ENCODE data around the gene KRTAP10-7. TPM values are rescaled to one million over a fixed set of nuclear protein-coding genes. Genes with fewer than 3 reads are reported as not detected.
"Not testable (repeated sequence)": the region's sequence is repeated elsewhere in the genome, so short reads cannot be mapped to it uniquely, and the experiment has no call there.

KRTAP10-7 gene
- polyA plus RNA-seq, 4 donors: not detected

- Histone ChIP-seq H3K36me3 (ENCODE audit: control insufficient read depth in 3 of 3, insufficient read depth in 2 of 3, low read depth in 1 of 3, low read length in 3 of 3) (no peaks in the 10 kb centered on the region), H3K4me3 (ENCODE audit: low read depth in 1 of 3, low read length in 3 of 3) (no peak overlapping the region), H3K4me1 (ENCODE audit: control insufficient read depth in 3 of 3, insufficient read depth in 2 of 3, low read depth in 1 of 3, low read length in 2 of 3) (no peaks in the 10 kb centered on the region), H3K27ac (ENCODE audit: low read depth in 1 of 3, low read length in 2 of 3) (no peak overlapping the region), H3K27me3 (ENCODE audit: control insufficient read depth in 3 of 3, insufficient read depth in 3 of 3, low read length in 3 of 3) (peaks cover 0 to 8% (median under 1%) of the 10 kb centered on the region in 3 donors), H3K9me3 (ENCODE audit: control insufficient read depth in 2 of 2, insufficient read depth in 1 of 2, low read depth in 1 of 2, low read length in 1 of 2) (peaks cover 0 to 3% of the 10 kb centered on the region in 2 donors)
- WGBS, 3 donors: 71 to 75% (median 75%) methylated on average over 11 of the region's 11 CpGs
- DNase-seq: no peak
- no peak for FAIRE-seq
Observed at GRCh38 chr21:44598061-44598460, 2.3 kb upstream of the KRTAP10-7 start.

GRCh38 chr21:44599264-44600029, 950 bp upstream of the KRTAP10-7 start:
- Histone ChIP-seq H3K36me3 (ENCODE audit: control insufficient read depth in 3 of 3, insufficient read depth in 2 of 3, low read depth in 1 of 3, low read length in 3 of 3) (no peaks in the 10 kb centered on the region), H3K27me3 (ENCODE audit: control insufficient read depth in 3 of 3, insufficient read depth in 3 of 3, low read length in 3 of 3) (peaks cover 0 to 12% (median 0%) of the 10 kb centered on the region in 3 donors), H3K9me3 (ENCODE audit: control insufficient read depth in 2 of 2, insufficient read depth in 1 of 2, low read depth in 1 of 2, low read length in 1 of 2) (peaks cover 0 to 8% of the 10 kb centered on the region in 2 donors), H3K4me3 (ENCODE audit: low read depth in 1 of 3, low read length in 3 of 3) (no peak overlapping the region), H3K4me1 (ENCODE audit: control insufficient read depth in 3 of 3, insufficient read depth in 2 of 3, low read depth in 1 of 3, low read length in 2 of 3) (no peaks in the 10 kb centered on the region), H3K27ac (ENCODE audit: low read depth in 1 of 3, low read length in 2 of 3) (no peak overlapping the region)
- DNase-seq (no peak), FAIRE-seq (no peak)
- WGBS, 3 donors: 81 to 91% (median 82%) methylated on average over 8 of the region's 8 CpGs

GRCh38 chr21:44601091-44601490, 694 bp downstream of the KRTAP10-7 start:
- not testable (repeated sequence) for H3K4me3 ChIP-seq (ENCODE audit: low read depth in 1 of 3, low read length in 3 of 3); H3K36me3 ChIP-seq (ENCODE audit: control insufficient read depth in 3 of 3, insufficient read depth in 2 of 3, low read depth in 1 of 3, low read length in 3 of 3); H3K9me3 ChIP-seq (ENCODE audit: control insufficient read depth in 2 of 2, insufficient read depth in 1 of 2, low read depth in 1 of 2, low read length in 1 of 2); H3K27ac ChIP-seq (ENCODE audit: low read depth in 1 of 3, low read length in 2 of 3); H3K4me1 ChIP-seq (ENCODE audit: control insufficient read depth in 3 of 3, insufficient read depth in 2 of 3, low read depth in 1 of 3, low read length in 2 of 3); DNase-seq; FAIRE-seq
- 51 to 65% (median 54%) methylated on average over 10 of the region's 10 CpGs for WGBS, 3 donors
- peaks cover 0 to 12% (median 0%) of the 10 kb centered on the region in 3 donors for H3K27me3 ChIP-seq (ENCODE audit: control insufficient read depth in 3 of 3, insufficient read depth in 3 of 3, low read length in 3 of 3)

GRCh38 chr21:44601596-44602462, 1.4 kb downstream of the KRTAP10-7 start:
- DNase-seq (no peak), FAIRE-seq (no peak)
- Histone ChIP-seq H3K27me3 (ENCODE audit: control insufficient read depth in 3 of 3, insufficient read depth in 3 of 3, low read length in 3 of 3) (peaks cover 0 to 12% (median 0%) of the 10 kb centered on the region in 3 donors), H3K36me3 (ENCODE audit: control insufficient read depth in 3 of 3, insufficient read depth in 2 of 3, low read depth in 1 of 3, low read length in 3 of 3) (no peaks in the 10 kb centered on the region), H3K9me3 (ENCODE audit: control insufficient read depth in 2 of 2, insufficient read depth in 1 of 2, low read depth in 1 of 2, low read length in 1 of 2) (peaks cover 0 to 8% of the 10 kb centered on the region in 2 donors), H3K4me1 (ENCODE audit: control insufficient read depth in 3 of 3, insufficient read depth in 2 of 3, low read depth in 1 of 3, low read length in 2 of 3) (no peaks in the 10 kb centered on the region), H3K4me3 (ENCODE audit: low read depth in 1 of 3, low read length in 3 of 3) (no peak overlapping the region), H3K27ac (ENCODE audit: low read depth in 1 of 3, low read length in 2 of 3) (no peak overlapping the region)
- WGBS, 3 donors: 66 to 78% (median 72%) methylated on average over 22 to 23 of the region's 23 CpGs

- DNase-seq (no peak), FAIRE-seq (no peak)
- Histone ChIP-seq H3K4me3 (ENCODE audit: low read depth in 1 of 3, low read length in 3 of 3) (no peak overlapping the region), H3K4me1 (ENCODE audit: control insufficient read depth in 3 of 3, insufficient read depth in 2 of 3, low read depth in 1 of 3, low read length in 2 of 3) (no peaks in the 10 kb centered on the region), H3K9me3 (ENCODE audit: control insufficient read depth in 2 of 2, insufficient read depth in 1 of 2, low read depth in 1 of 2, low read length in 1 of 2) (peaks cover 0 to 8% of the 10 kb centered on the region in 2 donors), H3K27ac (ENCODE audit: low read depth in 1 of 3, low read length in 2 of 3) (no peak overlapping the region), H3K27me3 (ENCODE audit: control insufficient read depth in 3 of 3, insufficient read depth in 3 of 3, low read length in 3 of 3) (peaks cover 0 to 12% (median 0%) of the 10 kb centered on the region in 3 donors), H3K36me3 (ENCODE audit: control insufficient read depth in 3 of 3, insufficient read depth in 2 of 3, low read depth in 1 of 3, low read length in 3 of 3) (no peaks in the 10 kb centered on the region)
- WGBS, 3 donors: 60 to 80% (median 68%) methylated on average over 15 to 21 of the region's 21 CpGs
Observed at GRCh38 chr21:44602463-44602850, 2.1 kb downstream of the KRTAP10-7 start.

GRCh38 chr21:44603109-44603875, 2.9 kb downstream of the KRTAP10-7 start:
- no peak overlapping the region for H3K4me3 ChIP-seq (ENCODE audit: low read depth in 1 of 3, low read length in 3 of 3)
- H3K27me3 ChIP-seq (ENCODE audit: control insufficient read depth in 3 of 3, insufficient read depth in 3 of 3, low read length in 3 of 3): peaks cover 0 to 12% (median 0%) of the 10 kb centered on the region in 3 donors
- FAIRE-seq: no peak
- no peak overlapping the region for H3K27ac ChIP-seq (ENCODE audit: low read depth in 1 of 3, low read length in 2 of 3)
- no peaks in the 10 kb centered on the region for H3K4me1 ChIP-seq (ENCODE audit: control insufficient read depth in 3 of 3, insufficient read depth in 2 of 3, low read depth in 1 of 3, low read length in 2 of 3)
- no peaks in the 10 kb centered on the region for H3K36me3 ChIP-seq (ENCODE audit: control insufficient read depth in 3 of 3, insufficient read depth in 2 of 3, low read depth in 1 of 3, low read length in 3 of 3)
- WGBS, 3 donors: 41 to 58% (median 45%) methylated on average over 17 of the region's 17 CpGs
- peaks cover 0 to 8% of the 10 kb centered on the region in 2 donors for H3K9me3 ChIP-seq (ENCODE audit: control insufficient read depth in 2 of 2, insufficient read depth in 1 of 2, low read depth in 1 of 2, low read length in 1 of 2)
- DNase-seq: no peak

GRCh38 chr21:44603911-44604310, 3.5 kb downstream of the KRTAP10-7 start:
- no peak overlapping the region for H3K27ac ChIP-seq (ENCODE audit: low read depth in 1 of 3, low read length in 2 of 3)
- DNase-seq (no peak), FAIRE-seq (no peak)
- H3K4me1 ChIP-seq (ENCODE audit: control insufficient read depth in 3 of 3, insufficient read depth in 2 of 3, low read depth in 1 of 3, low read length in 2 of 3): no peaks in the 10 kb centered on the region
- whole genome bisulfite sequencing, 3 donors: 78 to 82% (median 78%) methylated on average over 8 of the region's 8 CpGs
- H3K9me3 ChIP-seq (ENCODE audit: control insufficient read depth in 2 of 2, insufficient read depth in 1 of 2, low read depth in 1 of 2, low read length in 1 of 2): peaks cover 0 to 8% of the 10 kb centered on the region in 2 donors
- peaks cover 0 to 12% (median 0%) of the 10 kb centered on the region in 3 donors for H3K27me3 ChIP-seq (ENCODE audit: control insufficient read depth in 3 of 3, insufficient read depth in 3 of 3, low read length in 3 of 3)
- no peaks in the 10 kb centered on the region for H3K36me3 ChIP-seq (ENCODE audit: control insufficient read depth in 3 of 3, insufficient read depth in 2 of 3, low read depth in 1 of 3, low read length in 3 of 3)
- H3K4me3 ChIP-seq (ENCODE audit: low read depth in 1 of 3, low read length in 3 of 3): no peak overlapping the region

GRCh38 chr21:44606495-44606894, 6.1 kb downstream of the KRTAP10-7 start:
- Histone ChIP-seq H3K36me3 (ENCODE audit: control insufficient read depth in 3 of 3, insufficient read depth in 2 of 3, low read depth in 1 of 3, low read length in 3 of 3) (no peaks in the 10 kb centered on the region), H3K4me1 (ENCODE audit: control insufficient read depth in 3 of 3, insufficient read depth in 2 of 3, low read depth in 1 of 3, low read length in 2 of 3) (no peaks in the 10 kb centered on the region), H3K27ac (ENCODE audit: low read depth in 1 of 3, low read length in 2 of 3) (no peak overlapping the region), H3K9me3 (ENCODE audit: control insufficient read depth in 2 of 2, insufficient read depth in 1 of 2, low read depth in 1 of 2, low read length in 1 of 2) (peaks cover 0 to 18% of the 10 kb centered on the region in 2 donors), H3K4me3 (ENCODE audit: low read depth in 1 of 3, low read length in 3 of 3) (no peak overlapping the region), H3K27me3 (ENCODE audit: control insufficient read depth in 3 of 3, insufficient read depth in 3 of 3, low read length in 3 of 3) (peaks cover 0 to 7% (median 0%) of the 10 kb centered on the region in 3 donors)
- 74 to 80% (median 76%) methylated on average over 4 of the region's 4 CpGs for WGBS, 3 donors
- FAIRE-seq: no peak
- no peak for DNase-seq
